ENCODE measurements around the gene CCT6B.

DNA sequence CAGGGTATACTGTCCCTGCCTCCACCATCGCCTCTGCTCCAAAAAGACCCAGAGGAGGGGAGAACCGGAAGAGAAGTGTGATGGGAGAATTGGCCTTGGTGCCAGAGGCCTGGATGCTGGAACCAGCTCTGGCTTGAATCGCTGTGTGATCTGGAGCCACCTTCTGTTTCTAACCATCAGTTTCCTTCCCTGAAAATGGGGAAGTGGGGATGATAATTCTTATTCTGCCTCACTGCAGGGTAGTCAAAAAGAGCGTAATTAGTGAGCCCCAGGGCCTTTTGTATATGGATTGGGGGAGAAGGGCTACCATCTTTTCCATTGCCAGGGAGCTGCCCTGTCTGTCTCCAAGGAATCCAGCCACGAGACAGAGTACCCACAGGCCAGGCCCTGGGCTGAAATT, 52.2 kb downstream of the CCT6B start:
- TF ChIP-seq CTCF (IDR thresholded peaks at IDR 0.05) (no peak), POLR2A (IDR thresholded peaks at IDR 0.05) (no peak)
